Adipose tissue (tissue), 3 donors: Measurements from ENCODE around the gene PRKCD. TPM values are rescaled to one million over a fixed set of nuclear protein-coding genes. Genes with fewer than 3 reads are reported as not detected.

Experiments
- H3K27ac ChIP-seq: one replicate; pipeline ENCODE4 v1.5.1; 2013; ENCODE audit warnings: low read depth, low read length
- WGBS, 3 donors: extraction: QIAGEN DNeasy Blood & Tissue Kit; methylation state at CpG; one replicate each; pipeline ENCODE4 v1.1.7; 2013; 5-methylcytosine and 5-hydroxymethylcytosine counted together
- polyA plus RNA-seq, 3 donors: library from polyadenylated mRNA; stranded (reverse); fragments of 200-250 nt; gene quantifications; one replicate each; pipeline ENCODE4 v1.2.3, GENCODE V29; 2013
- donor health status: healthy with polysubstance abuse.
- donor health status: Bipolar disorder and iron deficiency.
- donor health status: healthy.

The PRKCD gene
- polyA plus RNA-seq, 3 donors, result 20.7 to 73.0 (median 29.6) TPM

DNA sequence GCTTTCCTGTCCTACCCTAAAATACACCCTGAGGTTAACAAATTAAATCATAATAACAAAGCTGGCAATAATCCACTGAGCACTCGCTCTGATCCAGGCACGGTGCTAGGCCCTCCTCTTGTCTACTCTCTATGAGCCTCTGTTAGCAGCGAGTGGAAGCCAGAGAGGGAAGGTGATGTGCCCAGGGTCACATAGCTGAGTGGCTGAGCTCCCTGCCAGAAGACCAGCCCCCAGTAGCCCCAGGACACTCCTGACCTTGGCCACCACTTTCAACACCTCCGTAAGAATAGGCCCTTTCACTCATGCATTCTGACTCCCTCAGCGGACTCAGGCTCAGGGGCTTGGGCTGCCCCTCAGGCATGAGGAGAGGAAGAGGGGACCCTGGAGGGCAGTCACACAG is 9.5 kb upstream of the PRKCD start:
- no peak overlapping the region for H3K27ac ChIP-seq
- WGBS, 3 donors, result 36 to 86% (median 79%) methylated on average over 5 of the region's 5 CpGs

- 54 to 77% (median 77%) methylated on average over 20 of the region's 20 CpGs for WGBS, 3 donors
- no peak overlapping the region for H3K27ac ChIP-seq
Observed at GRCh38 chr3:53151870-53152660, 8.9 kb upstream of the PRKCD start.

- 48 to 79% (median 72%) methylated on average over 3 of the region's 3 CpGs for WGBS, 3 donors
- no peak overlapping the region for H3K27ac ChIP-seq
Observed at GRCh38 chr3:53153264-53153823, 7.7 kb upstream of the PRKCD start.

GRCh38 chr3:53153980-53154379 is 7.0 kb upstream of the PRKCD start:
- WGBS, 3 donors, result 51 to 74% (median 53%) methylated on average over 6 of the region's 6 CpGs
- H3K27ac ChIP-seq, result no peak overlapping the region

DNA sequence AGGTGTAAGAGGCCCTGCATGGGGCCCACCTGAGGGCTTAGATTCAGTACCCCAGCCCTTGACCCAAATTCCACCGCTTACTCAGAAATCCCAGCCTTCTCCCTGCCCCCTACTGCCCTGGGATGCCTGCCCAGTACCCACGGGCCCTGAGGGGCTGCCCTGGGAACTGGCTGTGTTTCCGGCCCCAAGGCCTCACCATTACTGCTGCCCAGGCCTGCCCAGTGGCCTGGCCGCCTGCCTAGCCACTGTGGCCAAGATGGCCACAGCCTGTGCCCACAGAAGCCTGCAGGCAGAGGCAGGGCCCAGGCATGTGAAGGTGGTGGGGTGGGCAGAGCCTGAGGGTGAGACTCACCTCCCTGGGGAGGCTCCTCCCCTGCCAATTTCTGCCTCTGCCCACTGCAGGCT is 6.1 kb upstream of the PRKCD start:
- no peak overlapping the region for H3K27ac ChIP-seq
- 39 to 87% (median 73%) methylated on average over 4 of the region's 4 CpGs for WGBS, 3 donors

DNA sequence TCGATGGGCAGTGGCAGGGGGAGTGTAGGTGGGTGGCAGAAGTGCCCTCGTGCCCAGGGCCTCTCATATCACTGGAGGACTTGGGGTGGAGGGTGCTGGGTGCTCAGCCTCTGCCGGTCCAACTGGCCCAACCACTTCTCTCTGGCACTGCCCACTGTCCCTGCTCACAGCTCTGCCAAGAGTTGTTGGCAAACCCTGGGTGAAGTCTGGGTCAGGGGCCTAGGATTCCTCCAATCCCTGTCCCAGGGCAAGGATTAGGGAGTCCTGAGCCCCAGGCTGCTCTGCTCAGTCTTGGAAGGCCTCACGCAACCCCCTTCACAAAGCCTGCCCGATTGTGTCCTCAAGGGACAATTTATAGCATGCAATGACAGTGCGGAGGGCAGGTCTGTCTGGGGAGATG is 5.2 kb upstream of the PRKCD start:
- 37 to 77% (median 74%) methylated on average over 6 of the region's 6 CpGs for WGBS, 3 donors
- H3K27ac ChIP-seq, result no peak overlapping the region

DNA sequence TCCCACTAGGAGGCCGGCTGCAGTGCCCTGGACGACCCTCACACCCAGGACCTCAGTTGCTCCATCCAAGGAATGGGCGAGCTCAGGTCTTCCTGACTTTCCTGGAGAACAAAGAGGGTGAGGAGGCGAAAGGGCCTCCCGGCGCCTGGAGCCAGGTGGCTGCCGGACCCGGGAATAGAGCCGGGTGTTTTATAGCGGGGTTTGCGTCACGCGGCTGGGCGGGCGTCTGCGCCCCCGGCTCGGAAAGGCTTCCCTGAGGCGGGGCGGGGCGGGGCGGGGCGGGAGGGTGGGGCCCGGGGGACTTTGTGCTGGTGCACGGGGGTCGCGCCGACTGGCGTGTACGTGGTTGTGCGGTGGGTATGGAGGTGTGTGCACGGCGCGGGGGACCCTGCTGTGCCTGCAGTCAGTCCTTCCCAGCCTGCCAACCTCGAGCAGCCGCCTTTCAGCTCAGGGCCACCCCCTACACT is 4.6 kb upstream of the PRKCD start:
- WGBS, 3 donors, result 11 to 14% (median 11%) methylated on average over 31 to 36 of the region's 36 CpGs
- H3K27ac ChIP-seq, result no peak overlapping the region

GRCh38 chr3:53157974-53158580 is 2.9 kb upstream of the PRKCD start:
- WGBS, 3 donors, result 41 to 74% (median 73%) methylated on average over 3 of the region's 3 CpGs
- H3K27ac ChIP-seq, result no peak overlapping the region

DNA sequence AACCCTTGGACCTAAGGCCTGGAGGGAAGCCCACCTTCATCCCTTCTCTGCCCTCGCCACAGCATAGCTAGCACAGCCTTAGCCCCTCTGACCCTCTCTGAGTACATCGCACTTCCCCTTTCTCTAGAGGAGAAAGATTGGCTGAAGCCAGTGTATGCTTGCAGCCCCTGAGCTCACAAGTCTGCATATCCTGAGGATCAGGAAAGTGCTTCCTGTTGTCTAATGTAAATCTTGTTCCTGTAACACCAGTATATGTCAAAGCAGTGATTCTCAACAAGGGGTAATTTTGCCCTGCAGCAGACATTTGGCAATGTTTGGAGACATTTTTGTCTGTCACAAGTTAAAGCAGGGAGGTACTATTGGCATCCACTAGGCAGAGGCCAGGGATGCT is 2.2 kb upstream of the PRKCD start:
- no peak overlapping the region for H3K27ac ChIP-seq

DNA sequence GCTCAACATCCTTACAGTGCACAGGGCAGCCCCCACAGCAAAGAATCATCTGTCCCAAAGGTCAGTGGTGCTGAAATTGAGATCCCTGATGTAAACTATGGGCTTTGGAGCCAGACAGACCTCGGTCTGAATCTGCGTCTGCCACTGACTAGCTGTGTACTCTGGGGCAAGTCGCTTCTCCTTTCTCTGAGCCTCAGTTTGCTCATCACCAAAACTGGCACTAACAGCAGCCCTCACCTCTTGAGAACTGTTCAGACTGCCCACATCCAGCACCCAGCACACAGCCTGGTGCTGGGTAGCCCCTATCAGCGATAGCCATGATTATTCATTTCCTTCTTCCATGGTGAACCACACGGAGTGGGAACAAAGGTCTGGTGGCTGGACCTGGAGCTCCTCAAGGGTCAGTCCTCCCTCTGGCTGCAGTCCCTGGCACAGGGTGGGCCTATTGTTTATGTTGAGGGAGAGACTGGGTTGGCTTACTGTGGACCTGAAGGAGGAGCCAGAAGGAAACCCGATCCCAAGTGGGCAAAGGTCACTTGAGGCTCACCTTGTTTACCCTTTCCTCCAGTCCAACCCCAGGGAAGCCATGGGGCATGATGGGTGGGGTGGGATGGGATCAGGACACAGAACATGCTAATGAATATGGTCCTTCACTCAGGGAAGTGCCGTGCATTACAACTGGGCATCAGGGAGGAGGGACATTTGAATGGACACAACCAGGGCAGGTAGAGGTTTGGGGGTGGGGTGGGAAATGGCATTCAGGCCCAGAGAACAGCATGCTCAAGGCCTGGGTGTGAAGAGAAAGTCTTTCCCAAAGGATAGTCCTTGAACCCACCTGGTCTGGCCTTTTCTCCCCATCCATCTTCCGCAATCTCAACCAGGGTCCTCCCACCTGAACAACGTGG is 1.6 kb upstream of the PRKCD start:
- H3K27ac ChIP-seq, result no peak overlapping the region
- 26 to 66% (median 48%) methylated on average over 9 of the region's 9 CpGs for WGBS, 3 donors

More for the DNA sequence above, 2.2 kb upstream of the PRKCD start:
- 49 to 79% (median 64%) methylated on average over 2 of the region's 2 CpGs for WGBS, 3 donors

- no peak overlapping the region for H3K27ac ChIP-seq
Observed at GRCh38 chr3:53160061-53160659, 849 bp upstream of the PRKCD start.

DNA sequence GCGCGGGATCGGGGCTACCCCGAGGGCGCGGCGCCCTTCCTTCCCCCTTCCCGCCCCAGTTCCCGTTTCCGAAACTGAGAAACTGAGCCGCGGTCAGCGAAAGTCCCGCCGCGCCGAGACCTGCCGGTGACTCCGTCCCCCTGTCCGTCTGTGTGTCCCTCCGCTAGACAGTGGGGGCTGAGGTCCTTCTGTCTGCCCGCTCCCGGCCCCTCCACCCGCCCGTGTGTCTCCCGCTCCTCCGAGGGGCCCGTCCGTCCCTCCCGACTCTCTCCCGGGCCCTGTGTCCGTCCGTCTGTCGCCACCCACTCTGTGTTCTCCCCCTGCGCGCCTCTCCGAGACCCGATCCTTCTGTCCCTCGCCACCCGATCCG is 426 bp downstream of the PRKCD start:
- H3K27ac ChIP-seq, result peak overlapping the region; percentile 9
- 0 to 3% (median 1%) methylated on average over 21 to 41 of the region's 41 CpGs for WGBS, 3 donors

More at GRCh38 chr3:53160061-53160659, 849 bp upstream of the PRKCD start:
- WGBS, 3 donors, result 25 to 35% (median 29%) methylated on average over 4 of the region's 4 CpGs

GRCh38 chr3:53161820-53162671 is 1.0 kb downstream of the PRKCD start:
- H3K27ac ChIP-seq, result peak overlapping the region; percentile 9
- WGBS, 3 donors, result 5 to 13% (median 8%) methylated on average over 37 to 49 of the region's 49 CpGs

- WGBS, 3 donors, result 22 to 61% (median 55%) methylated on average over 12 of the region's 12 CpGs
- no peak overlapping the region for H3K27ac ChIP-seq
Observed at GRCh38 chr3:53162672-53163443, 1.8 kb downstream of the PRKCD start.

GRCh38 chr3:53163444-53164387 is 2.7 kb downstream of the PRKCD start:
- 71 to 80% (median 74%) methylated on average over 6 of the region's 6 CpGs for WGBS, 3 donors
- H3K27ac ChIP-seq, result no peak overlapping the region

DNA sequence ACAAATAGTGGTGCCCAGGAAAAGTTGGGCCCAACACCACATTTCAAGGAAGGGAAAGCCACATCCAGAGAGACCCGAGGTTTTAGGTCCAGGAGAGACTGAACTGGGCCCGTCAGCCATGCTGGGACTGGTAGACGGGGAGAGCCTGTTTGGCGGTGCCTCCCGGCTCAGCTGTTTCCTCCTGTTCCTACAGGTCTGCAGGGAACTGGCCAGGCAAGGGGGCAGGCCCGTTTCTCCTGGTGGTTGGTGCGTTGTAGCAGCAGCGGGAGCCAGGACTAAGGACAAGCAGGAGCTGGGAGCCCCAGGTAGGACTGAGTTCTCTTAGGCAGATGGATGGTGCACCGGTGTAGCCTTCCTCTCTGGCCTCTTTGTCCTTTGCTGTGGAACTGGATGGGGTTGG is 3.9 kb downstream of the PRKCD start:
- 52 to 70% (median 68%) methylated on average over 9 of the region's 9 CpGs for WGBS, 3 donors
- H3K27ac ChIP-seq, result no peak overlapping the region
